ENCODE results near the gene VAV3.
"Not testable (repeated sequence)": the region's sequence is repeated elsewhere in the genome, so short reads cannot be mapped to it uniquely, and the experiment has no call there.

The VAV3 gene

DNA sequence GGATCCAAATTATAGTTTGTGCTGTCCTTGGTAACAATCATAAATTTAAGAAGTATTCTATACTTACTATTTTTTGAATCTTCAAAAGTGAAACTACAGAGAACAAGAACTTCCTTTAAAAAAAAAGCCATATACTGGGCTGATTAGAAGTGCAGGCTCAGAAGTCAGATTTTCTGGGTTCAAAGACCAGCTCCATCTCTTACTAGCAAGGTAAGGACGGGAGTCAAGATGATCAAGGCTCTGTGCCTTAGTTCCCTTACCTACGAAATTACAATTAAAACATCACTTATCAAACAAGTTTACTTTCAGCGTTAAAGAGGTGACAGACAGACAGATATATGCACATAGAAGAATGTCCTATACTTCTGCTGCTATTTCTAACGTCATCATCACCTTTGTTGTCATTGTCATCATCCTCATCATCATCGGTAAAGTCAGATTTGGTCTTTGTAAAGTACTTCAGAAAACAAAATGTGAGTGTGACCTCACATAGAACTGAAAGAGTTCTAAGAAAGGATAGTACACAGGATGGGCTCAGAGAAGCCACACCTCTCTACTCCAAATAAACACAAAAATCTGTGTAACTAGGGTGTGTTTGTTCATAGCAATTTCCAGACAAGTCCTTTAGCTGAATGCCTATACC is 178.7 kb downstream of the VAV3 start:
- DNase-seq, result no peak

DNA sequence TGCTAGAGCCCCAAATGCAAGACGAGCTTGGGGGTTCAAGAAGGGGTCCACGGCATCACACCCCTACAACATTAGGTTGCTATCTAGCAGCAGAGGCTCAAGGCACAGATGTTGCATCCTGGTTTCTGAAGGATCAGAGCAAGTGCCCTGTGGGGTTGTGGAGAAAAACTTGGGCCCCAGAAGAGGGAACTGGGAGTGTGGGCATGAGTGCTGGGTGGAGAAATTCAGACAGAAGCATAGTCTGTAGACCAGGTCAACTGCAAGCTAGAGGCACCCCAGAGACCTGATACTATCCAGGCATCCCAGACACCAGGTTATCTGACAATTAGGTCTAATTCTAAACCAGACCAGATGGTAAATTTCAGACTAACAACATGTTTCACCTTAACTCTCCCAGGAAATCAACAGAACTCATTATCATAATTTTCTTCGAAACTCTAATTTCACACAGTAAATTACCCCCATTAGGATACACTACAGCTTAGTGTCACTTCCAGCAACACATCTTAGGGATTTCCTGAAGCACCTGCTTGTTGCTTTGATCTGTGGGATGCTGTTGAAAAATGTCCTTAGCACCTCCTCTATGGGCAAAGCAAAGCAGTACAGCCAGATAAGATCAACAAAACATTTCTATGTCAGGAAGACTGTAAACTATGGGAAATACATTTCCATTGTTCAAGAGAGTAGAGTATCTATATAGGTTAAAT is 179.3 kb downstream of the VAV3 start:
- DNase-seq, result no peak

- peak; percentile 56 to 62 for DNase-seq
Observed at GRCh38 chr1:107782217-107782845, 182.6 kb downstream of the VAV3 start.

GRCh38 chr1:107781245-107781644 is 183.7 kb downstream of the VAV3 start:
- no peak for DNase-seq

DNA sequence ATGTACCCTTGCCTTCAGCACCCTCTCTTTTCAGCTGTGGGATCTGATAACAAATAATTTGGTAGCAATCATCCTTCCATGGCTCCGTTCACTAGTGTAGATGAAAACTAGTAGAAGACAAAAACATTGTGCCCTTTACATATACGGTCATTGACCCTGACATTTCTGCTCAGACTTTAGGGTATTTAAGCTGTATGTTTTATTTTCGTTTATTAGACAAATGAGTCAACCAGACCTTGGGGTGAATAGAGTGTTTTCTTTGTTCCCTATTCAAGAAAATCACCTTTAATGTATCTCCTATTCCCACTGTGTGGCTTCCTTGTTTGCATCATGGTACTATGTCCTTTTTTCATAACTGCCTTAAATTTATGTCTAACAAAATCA is 187.3 kb downstream of the VAV3 start:
- DNase-seq, result no peak

GRCh38 chr1:107776900-107777663 is 187.9 kb downstream of the VAV3 start:
- DNase-seq, result no peak

- DNase-seq, result no peak
Observed at GRCh38 chr1:107771377-107771776, 193.6 kb downstream of the VAV3 start.

GRCh38 chr1:107767156-107767582 is 197.8 kb downstream of the VAV3 start:
- no peak for DNase-seq

DNA sequence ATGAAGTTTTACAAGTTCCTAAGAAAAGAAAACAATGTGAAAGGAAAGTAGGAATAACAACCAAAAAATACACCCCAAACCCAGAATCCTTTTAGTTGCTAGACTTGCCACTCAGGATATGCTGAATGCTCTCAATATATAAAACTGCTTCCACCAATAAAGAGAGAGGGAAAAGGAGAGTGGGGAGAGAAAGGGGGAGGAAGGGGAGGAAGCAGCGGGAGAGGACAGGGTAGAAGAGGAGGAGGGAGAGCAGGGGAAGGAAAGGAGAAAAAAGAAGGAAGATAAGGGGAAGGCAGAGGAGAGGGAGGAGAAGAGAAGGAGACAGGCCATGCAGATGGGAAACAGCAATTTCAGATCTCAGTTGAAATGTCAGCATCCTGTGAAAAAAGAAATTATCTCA is 198.4 kb downstream of the VAV3 start:
- DNase-seq, result no peak

DNA sequence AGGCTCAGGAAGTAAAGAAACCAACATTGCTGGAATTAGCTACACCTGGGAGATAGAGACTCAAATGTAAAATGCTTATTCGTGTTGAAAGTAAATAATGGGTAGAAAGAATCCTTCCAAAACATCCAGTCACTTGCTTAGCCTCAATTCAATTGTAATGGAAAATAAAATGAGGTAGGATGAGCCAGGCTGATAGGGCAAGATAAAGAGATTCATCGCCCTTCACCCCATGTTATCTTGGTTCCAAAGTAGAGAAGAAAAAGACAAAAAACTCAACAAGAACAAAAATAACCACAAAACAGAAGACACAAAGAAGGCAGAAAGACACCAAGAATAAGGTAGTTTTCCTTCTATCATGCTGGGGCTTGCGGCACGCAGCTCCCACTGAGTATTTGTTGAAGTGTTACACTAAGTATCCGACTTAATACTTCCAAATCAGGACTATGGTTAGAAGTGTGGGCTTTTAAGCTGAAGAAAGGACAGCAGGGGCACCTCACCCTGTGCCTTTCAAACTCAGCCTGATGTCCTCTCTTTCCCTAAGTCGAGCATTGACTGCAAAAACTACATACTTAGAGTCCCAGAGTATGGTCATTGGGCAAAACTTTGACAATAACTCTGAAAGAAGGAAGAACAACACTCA is 202.1 kb downstream of the VAV3 start:
- no peak for DNase-seq

DNA sequence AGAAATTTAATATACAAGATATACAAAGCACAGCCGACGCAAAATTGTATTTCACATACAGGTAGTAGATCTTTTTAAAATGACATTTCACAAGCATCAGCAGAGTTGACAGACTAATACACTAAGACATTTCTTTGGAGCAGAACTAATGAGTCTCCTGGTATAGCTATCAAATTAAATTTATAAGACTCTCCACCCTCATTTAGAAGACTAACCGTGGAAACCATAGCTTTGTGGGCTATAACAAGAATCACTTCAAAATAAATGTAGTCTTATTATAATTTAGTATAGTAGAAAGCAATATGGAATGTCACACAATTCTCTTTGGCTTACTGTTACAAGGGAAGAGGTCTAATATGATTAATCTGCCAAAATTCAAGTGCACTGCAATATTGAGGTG is 204.9 kb downstream of the VAV3 start:
- no peak for DNase-seq

DNA sequence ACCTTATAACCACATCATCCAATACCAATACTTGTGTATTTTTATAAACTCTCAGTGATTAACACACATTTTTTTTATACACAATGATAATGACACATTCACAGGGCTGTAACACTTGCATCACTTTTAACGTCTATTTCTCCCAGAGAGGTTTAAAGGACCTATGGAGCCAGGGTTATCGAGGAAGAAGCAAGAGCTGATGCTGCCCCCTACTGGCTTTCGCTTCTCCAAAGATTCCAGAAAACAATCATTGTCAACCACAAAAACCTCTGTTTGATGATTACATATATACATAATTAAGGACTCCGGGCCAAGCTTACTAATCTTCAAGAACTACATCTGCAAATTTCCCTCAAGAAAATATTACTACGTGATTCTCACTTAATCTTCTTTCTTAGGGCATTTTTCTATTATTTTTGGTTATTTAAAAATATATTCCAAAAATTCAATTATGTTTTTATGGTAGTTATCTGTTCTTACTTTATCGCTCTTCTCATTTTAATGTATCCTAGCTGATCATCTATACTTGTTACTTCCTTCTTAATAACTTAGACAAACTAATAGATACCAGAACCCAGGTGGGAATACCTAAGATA is 214.5 kb downstream of the VAV3 start:
- peak in 1 of 2 experiments; percentile 83 for DNase-seq

DNA sequence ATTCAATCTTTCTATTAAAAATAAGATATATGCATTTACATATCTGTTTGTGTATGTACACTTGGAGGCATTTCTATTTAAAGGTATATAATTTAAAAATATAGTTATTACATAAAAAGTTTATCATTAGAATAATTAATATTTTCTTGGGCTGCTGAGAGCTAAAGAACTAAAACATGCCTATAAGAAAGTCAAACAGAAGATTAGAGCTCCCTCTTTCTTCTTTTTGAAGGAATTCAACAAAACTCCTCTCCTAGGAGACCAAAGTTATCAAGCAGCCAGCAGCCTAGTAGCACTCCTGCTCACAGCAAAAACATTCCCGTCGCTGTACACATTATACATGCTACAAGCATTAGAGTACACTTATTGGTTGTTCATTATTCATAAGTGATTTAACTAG is 216.4 kb downstream of the VAV3 start:
- DNase-seq, result peak in 1 of 2 experiments; percentile 17

GRCh38 chr1:107741242-107741641 is 223.7 kb downstream of the VAV3 start:
- DNase-seq, result no peak

DNA sequence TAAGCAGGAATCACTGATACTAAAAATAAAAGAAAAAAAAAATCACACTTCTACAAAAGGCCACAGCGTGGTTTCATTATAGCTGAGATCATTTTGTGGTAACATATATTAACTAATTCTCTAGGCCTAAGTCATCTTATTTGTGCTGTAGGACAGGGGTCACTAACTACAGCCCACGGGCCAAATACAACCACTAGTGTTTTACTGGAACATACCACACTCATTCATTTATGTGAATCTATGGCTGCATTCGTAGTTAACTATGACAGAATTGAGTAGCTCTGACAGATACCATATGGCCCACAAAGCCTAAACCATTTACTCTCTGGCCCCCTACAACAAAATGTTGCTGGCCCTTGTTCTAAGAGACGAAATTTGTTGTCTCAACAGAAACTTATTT is 224.4 kb downstream of the VAV3 start:
- DNase-seq, result no peak

- no peak for DNase-seq
Observed at GRCh38 chr1:107739651-107740050, 225.3 kb downstream of the VAV3 start.

DNA sequence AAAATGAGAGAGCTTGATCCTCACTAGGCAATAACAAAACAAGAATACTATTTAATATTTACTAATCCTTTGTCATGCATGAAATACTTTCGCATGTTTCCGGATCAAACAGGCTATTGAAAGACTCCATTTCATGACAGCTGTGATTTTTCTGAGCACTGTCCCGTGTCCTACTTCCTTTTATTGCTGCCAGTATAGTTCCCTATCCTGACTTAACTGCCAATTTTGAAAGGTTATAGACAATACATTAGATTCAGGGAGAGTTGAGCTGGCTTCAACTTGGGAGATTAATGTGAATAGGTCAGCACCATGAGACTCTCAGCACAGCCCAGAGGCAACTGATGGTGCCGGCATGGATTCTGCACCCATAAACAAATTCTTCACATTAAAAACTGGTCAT is 225.8 kb downstream of the VAV3 start:
- DNase-seq, result no peak

GRCh38 chr1:107733401-107733800 is 231.6 kb downstream of the VAV3 start:
- DNase-seq, result not testable (repeated sequence)

DNA sequence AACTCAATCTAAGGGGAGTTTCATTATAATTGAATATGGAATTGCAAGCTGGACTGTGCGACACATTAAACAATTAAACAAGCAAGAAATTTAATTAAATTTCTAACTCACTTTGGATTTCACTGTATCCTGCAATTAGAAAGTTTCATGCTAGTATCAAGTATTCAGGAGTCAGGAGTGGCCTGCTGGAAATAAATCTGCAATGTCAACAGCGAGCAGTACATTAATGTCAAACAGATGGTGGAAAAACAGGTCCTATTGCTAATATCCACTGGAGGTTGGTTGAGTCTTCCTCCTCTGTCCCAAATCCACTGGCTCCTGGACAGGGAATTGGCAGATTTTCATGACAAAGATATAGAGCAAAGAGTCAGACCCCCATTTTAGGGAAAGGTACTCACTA is 237.1 kb downstream of the VAV3 start:
- DNase-seq, result no peak

DNA sequence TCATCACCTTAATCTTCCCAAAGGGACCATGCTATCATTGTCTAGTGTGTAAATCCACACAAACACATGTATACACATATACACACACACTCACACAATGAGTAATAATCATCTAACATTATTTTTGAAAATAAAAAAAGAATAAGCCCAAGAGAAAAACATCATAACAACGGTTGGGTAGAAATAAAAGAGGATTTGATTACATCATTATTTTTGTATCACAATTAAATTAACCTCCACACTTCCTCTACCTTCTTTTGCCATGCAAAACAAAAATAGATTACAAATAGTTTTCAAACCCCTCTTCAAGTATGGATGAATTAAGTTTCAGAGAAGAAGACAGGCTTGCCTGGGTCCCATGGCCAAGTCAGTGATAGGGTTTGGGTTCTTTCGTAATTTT is 238.1 kb downstream of the VAV3 start:
- no peak for DNase-seq

GRCh38 chr1:107724648-107725047 is 240.3 kb downstream of the VAV3 start:
- no peak for DNase-seq

GRCh38 chr1:107720210-107720609 is 244.8 kb downstream of the VAV3 start:
- DNase-seq, result not testable (repeated sequence)

- DNase-seq, result no peak
Observed at GRCh38 chr1:107710005-107710404, 255.0 kb downstream of the VAV3 start.
